Endothelial cell (in vitro differentiated cells): ENCODE data around the gene DKK2. TPM values are rescaled to one million over a fixed set of nuclear protein-coding genes. Genes with fewer than 3 reads are reported as not detected.

Experiments used
- DNase-seq: peaks from one replicate; pipeline ENCODE4 v3.0.0; 2021; ENCODE audit warnings: low spot score
- H3K27ac Mint-ChIP-seq: one replicate; pipeline ENCODE4 v1.8.0; 2021; ENCODE audit warnings: mixed read lengths, inconsistent platforms; ENCODE audit not compliant: unreplicated experiment
- H3K27me3 Mint-ChIP-seq: one replicate; pipeline ENCODE4 v1.8.0; 2021; ENCODE audit warnings: mild to moderate bottlenecking, moderate library complexity, mixed read lengths, inconsistent platforms; ENCODE audit not compliant: unreplicated experiment
- H3K36me3 Mint-ChIP-seq: one replicate; pipeline ENCODE4 v1.8.0; 2021; ENCODE audit warnings: mild to moderate bottlenecking, low read depth, mixed read lengths, inconsistent platforms; ENCODE audit not compliant: unreplicated experiment
- H3K4me1 Mint-ChIP-seq: one replicate; pipeline ENCODE4 v1.8.0; 2021; ENCODE audit warnings: mild to moderate bottlenecking, mixed read lengths, inconsistent platforms; ENCODE audit not compliant: unreplicated experiment
- H3K4me3 Mint-ChIP-seq: one replicate; pipeline ENCODE4 v1.8.0; 2021; ENCODE audit warnings: mild to moderate bottlenecking, mixed read lengths, inconsistent platforms; ENCODE audit not compliant: unreplicated experiment
- H3K9me3 Mint-ChIP-seq: one replicate; pipeline ENCODE4 v1.8.0; 2021; ENCODE audit warnings: mixed read lengths, inconsistent platforms; ENCODE audit not compliant: unreplicated experiment
- CTCF ChIP-seq: fragments of 200-600 bp; sonication (generic); IDR thresholded peaks from one replicate; pipeline ENCODE4 v1.5.0; 2021; ENCODE audit warnings: antibody characterized with exemption; ENCODE audit not compliant: unreplicated experiment
- total RNA-seq: library from RNA; stranded (reverse); fragmentation: NEBNext Ultra II Directional; extraction: Animal tissue kit (Norgen Biotek cat#: 25700); gene quantifications from one replicate; pipeline ENCODE4 v1.2.1, GENCODE V29; 2021; ENCODE audit not compliant: unreplicated experiment

Gene DKK2
- total RNA-seq, 1 donor from 2014 or later, result 8.0 TPM

- no peak for DNase-seq
- no peak overlapping the region for H3K27ac Mint-ChIP-seq
- no peak overlapping the region for H3K4me3 Mint-ChIP-seq
- no peak for TF ChIP-seq CTCF
- no peaks in the 10 kb centered on the region for H3K27me3 Mint-ChIP-seq
- no peaks in the 10 kb centered on the region for H3K4me1 Mint-ChIP-seq
- H3K9me3 Mint-ChIP-seq, result no peaks in the 10 kb centered on the region
- H3K36me3 Mint-ChIP-seq, result peaks cover 3% of the 10 kb centered on the region
Measured at GRCh38 chr4:107006218-107006617, 29.9 kb downstream of the DKK2 start.

- DNase-seq, result no peak
- H3K27ac Mint-ChIP-seq, result no peak overlapping the region
- no peaks in the 10 kb centered on the region for H3K9me3 Mint-ChIP-seq
Measured at GRCh38 chr4:106996490-106996889, 39.6 kb downstream of the DKK2 start.

GRCh38 chr4:106993827-106994226 is 42.3 kb downstream of the DKK2 start:
- DNase-seq, result no peak
- Mint-ChIP-seq H3K27me3 (no peaks in the 10 kb centered on the region), H3K9me3 (no peaks in the 10 kb centered on the region), H3K4me3 (no peak overlapping the region), H3K4me1 (peaks cover 13% of the 10 kb centered on the region), H3K36me3 (no peaks in the 10 kb centered on the region), H3K27ac (no peak overlapping the region)
- no peak for TF ChIP-seq CTCF

More at GRCh38 chr4:106996490-106996889, 39.6 kb downstream of the DKK2 start:
- Mint-ChIP-seq H3K4me3 (no peak overlapping the region), H3K4me1 (peaks cover 13% of the 10 kb centered on the region), H3K27me3 (no peaks in the 10 kb centered on the region), H3K36me3 (no peaks in the 10 kb centered on the region)
- TF ChIP-seq CTCF, result no peak

- Mint-ChIP-seq H3K4me3 (no peak overlapping the region), H3K4me1 (no peaks in the 10 kb centered on the region), H3K27me3 (no peaks in the 10 kb centered on the region), H3K9me3 (no peaks in the 10 kb centered on the region), H3K36me3 (no peaks in the 10 kb centered on the region), H3K27ac (no peak overlapping the region)
- DNase-seq, result no peak
- TF ChIP-seq CTCF, result no peak
Measured at GRCh38 chr4:106987311-106987710, 48.8 kb downstream of the DKK2 start.

- Mint-ChIP-seq H3K27me3 (no peaks in the 10 kb centered on the region), H3K36me3 (no peaks in the 10 kb centered on the region), H3K9me3 (no peaks in the 10 kb centered on the region), H3K4me1 (no peaks in the 10 kb centered on the region), H3K27ac (no peak overlapping the region), H3K4me3 (no peak overlapping the region)
- DNase-seq, result no peak
- TF ChIP-seq CTCF, result no peak
Measured at GRCh38 chr4:106986486-106986885, 49.6 kb downstream of the DKK2 start.
